ENCODE data around the gene NT5E. TPM values are rescaled to one million over a fixed set of nuclear protein-coding genes. Genes with fewer than 3 reads are reported as not detected.
A peak's percentile ranks its signal among the peaks of the same experiment; 100 is the strongest.

The NT5E gene
- total and polyA plus RNA-seq, 2 of the 13 experiments (the other 11 are each of a cell fraction or from before 2014, with no cell fraction given), result 9.5 to 33.0 TPM

DNA sequence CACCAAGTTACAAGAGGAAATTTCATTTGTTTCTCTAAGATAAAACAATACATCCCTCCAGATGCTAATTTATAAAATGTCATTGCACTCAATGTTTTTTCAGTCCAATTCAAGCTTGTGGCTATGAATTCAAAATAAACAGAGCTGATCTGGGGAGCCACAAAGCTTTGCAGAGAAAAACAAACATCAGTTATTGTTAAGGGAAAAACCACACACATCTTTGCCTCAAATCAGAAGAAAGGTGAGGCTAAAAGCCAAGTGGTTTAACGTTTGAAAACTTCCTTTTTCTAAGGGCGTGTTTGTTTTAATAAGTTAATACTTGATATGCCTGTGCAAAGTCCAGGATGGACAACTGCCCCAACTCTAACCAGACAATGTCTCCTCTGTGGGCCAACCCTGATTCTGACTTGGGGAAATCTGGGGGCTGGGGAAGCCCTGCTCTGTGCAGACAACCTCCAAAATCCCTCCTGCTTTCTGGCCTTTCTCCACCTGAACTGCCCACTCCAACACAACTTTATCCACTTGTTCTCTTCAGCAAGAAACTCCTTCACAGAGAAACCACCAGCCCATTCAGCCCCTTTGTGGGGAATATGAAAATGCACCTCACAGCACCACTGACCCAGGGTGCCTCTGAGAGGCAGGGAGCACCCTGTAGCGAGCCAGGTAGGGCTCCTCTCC lies 44.6 kb upstream of the NT5E start (continued):
- TF ChIP-seq, protein P1, sequence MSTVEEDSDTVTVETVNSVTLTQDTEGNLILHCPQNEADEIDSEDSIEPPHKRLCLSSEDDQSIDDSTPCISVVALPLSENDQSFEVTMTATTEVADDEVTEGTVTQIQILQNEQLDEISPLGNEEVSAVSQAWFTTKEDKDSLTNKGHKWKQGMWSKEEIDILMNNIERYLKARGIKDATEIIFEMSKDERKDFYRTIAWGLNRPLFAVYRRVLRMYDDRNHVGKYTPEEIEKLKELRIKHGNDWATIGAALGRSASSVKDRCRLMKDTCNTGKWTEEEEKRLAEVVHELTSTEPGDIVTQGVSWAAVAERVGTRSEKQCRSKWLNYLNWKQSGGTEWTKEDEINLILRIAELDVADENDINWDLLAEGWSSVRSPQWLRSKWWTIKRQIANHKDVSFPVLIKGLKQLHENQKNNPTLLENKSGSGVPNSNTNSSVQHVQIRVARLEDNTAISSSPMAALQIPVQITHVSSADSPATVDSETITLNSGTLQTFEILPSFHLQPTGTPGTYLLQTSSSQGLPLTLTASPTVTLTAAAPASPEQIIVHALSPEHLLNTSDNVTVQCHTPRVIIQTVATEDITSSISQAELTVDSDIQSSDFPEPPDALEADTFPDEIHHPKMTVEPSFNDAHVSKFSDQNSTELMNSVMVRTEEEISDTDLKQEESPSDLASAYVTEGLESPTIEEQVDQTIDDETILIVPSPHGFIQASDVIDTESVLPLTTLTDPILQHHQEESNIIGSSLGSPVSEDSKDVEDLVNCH (CRISPR knock-in tag; IDR thresholded peaks at IDR 0.05), result no peak
- TF ChIP-seq, protein P2, sequence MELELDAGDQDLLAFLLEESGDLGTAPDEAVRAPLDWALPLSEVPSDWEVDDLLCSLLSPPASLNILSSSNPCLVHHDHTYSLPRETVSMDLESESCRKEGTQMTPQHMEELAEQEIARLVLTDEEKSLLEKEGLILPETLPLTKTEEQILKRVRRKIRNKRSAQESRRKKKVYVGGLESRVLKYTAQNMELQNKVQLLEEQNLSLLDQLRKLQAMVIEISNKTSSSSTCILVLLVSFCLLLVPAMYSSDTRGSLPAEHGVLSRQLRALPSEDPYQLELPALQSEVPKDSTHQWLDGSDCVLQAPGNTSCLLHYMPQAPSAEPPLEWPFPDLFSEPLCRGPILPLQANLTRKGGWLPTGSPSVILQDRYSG (CRISPR knock-in tag; IDR thresholded peaks at IDR 0.05), result no peak
- TF ChIP-seq TSC22D2 (CRISPR knock-in tag; IDR thresholded peaks at IDR 0.05; ENCODE audit: borderline replicate concordance) (peak; percentile 41; the same call in 1 of the 2 replicates), ZNF83 (CRISPR knock-in tag; IDR thresholded peaks at IDR 0.05; ENCODE audit: borderline replicate concordance) (no peak), HNF4G (IDR thresholded peaks at IDR 0.05; ENCODE audit: borderline replicate concordance, low read depth, low read length) (peak; percentile 92), HNF4G (CRISPR knock-in tag; IDR thresholded peaks at IDR 0.05; ENCODE audit: borderline replicate concordance, low read depth) (peak; percentile 50; the same call in 1 of the 2 replicates), ZNF513 (CRISPR knock-in tag; conservative IDR thresholded peaks at IDR 0.05) (no peak), PREB (CRISPR knock-in tag; IDR thresholded peaks at IDR 0.05) (no peak), DR1 (CRISPR knock-in tag; IDR thresholded peaks at IDR 0.05) (no peak), NCOA1 (CRISPR knock-in tag; IDR thresholded peaks at IDR 0.05) (no peak), ZUFSP (CRISPR knock-in tag; IDR thresholded peaks at IDR 0.05; ENCODE audit: borderline replicate concordance) (no peak), AGO1 (IDR thresholded peaks at IDR 0.05; ENCODE audit: low read depth, low read length, poor library complexity, severe bottlenecking) (no peak), ATF6 (CRISPR knock-in tag; conservative IDR thresholded peaks at IDR 0.05) (no peak), MNT (IDR thresholded peaks at IDR 0.05) (no peak)

Measured in HepG2 (cell line).